ENCODE measurements around the gene PRR3.

GRCh38 chr6:30556906-30557682 lies at the start of gene PRR3:
- peak in 1 of 3 donors; percentile 42 for TF ChIP-seq CTCF (IDR thresholded peaks at IDR 0.05)
- no peak for TF ChIP-seq POLR2A (IDR thresholded peaks at IDR 0.05)
